ENCODE data around the gene ARMC6.

The ARMC6 gene

DNA sequence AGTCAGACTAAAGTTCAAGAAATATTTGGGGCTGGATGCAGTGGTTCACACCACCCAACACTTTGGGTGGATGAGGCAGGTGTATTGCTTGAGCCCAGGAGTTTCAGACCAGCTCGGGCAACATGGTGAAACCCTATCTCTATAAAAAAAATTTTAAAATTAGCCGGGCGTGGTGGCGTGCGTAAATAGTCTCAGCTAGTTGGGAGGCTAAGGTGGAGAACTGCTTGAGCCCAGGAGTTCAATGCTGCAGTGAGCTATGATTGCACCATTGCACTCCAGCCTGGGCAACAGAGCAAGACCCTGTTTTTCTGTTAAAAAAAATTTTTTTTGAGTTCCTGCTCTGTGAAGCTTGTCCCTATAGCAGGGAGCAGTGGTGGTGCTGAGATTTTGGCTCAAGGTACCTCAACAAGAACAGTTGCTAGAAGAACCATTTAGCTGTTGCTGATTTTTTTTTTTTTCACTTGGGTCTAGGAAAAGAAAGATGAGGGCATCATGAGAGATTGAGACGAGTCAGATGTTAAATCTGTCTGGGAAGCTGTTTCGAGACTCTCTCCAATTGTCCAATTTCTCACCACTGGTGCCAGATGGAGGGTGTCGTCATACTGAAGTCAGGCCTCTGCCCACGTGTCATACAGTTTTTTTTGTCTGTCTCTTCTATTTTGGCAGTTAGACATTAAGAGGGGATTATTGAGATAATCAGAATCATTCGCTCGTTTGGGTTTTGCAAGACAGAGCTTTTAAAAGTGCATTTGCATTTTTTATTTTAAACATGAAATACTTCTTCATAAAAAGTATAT, 34.1 kb downstream of the ARMC6 start:
- Histone ChIP-seq H3K27ac (no peak overlapping the region), H3K4me3 (no peak overlapping the region)

DNA sequence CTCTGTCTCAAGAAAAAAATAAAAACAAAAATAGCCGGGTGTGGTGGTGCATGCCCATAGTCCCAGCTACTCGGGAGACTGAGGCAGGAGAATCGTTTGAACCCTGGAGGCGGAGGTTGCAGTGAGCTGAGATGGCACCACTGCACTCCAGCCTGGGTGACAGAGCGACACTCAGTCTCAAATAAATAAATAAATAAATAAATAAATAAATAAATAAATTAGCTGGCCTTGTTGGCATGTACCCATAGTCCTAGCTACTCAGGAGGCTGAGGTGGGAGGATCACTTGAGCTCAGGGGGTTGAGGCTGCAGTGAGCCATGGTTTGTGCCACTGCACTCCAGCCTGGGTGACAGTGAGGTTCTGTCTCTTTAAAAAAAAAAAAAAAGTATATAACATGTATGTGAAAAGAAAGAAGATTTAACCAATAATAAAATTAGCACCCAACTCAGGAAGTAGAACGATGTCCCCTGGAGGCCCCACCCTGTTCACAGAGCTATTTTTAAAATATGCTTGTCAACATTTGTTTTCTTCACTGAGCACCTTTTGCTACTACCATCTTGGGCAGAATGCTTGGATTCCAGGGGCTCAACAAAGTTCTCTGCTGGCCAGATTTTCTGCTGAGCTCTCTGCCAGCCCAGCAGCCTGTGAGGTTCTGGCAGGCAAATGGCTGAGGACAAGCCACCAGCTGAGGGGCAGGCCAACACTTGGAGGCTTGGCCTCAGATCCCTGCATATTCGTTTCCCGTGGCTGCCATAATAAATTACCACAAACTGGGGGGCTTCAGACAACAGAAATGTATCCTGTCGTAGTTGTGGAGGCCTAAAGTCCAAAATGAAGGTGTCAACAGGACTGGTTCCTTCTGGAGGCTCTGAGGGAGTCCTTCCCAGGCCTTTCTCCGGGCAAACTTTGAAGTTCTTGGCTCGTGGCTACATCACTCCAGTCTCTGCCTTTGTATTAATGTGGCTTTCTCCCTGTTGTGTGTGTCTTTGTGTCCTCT, 35.6 kb downstream of the ARMC6 start:
- peak overlapping the region in 6 of 21 experiments; percentile 0 to 55 (median 18) for H3K27ac ChIP-seq
- H3K4me3 ChIP-seq: no peak overlapping the region

DNA sequence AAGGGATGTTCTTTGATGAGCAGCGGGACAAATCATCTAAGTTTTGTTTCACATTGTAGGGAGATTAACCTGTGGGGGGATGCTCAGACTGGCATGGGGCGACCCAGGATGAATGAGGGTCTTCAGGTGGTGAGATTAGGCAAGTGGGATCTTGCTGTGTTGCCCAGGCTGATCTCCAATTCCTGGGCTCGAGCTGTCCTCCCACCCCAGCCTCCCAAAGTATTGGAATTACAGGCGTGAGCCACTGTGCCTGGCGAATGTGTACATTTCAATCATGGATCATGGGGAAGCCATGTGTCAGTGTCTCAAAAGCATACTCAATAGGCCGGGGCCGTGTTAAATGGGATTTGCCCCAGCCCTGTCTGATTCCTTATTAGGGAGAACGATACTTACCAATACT, 38.5 kb downstream of the ARMC6 start:
- Histone ChIP-seq H3K4me3 (no peak overlapping the region), H3K27ac (no peak overlapping the region)

DNA sequence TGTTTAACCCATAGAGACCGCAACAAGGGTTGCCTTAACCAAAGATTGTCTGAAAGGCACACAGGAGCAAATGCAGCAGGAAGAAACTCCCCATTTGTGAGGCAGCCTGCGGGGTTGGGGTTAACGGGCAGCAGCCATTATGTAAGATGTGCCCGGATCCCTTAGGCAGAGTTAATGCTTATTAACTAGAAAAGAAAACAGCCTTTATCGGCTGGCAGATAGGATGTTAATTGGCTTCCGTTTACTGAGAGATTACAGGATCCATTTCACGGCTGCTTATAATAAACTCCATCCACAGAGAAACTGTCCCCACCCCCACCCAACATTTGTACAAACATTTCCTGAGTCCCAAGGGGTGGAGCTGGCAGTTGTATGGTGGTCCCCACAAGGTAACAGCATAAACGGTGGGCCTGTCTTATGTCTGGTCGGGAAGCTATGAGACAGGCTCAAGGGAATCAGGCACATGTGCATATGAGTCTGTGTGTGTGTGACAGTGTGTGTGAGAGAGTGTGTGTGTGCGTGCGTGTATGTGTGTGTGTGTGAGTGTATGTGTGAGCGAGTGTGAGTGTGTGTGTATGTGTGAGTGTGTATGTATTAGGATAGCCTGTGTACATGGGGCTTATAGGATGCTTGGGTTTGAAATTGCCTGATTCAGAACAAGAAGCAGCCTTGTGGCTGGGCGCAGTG, 40.9 kb downstream of the ARMC6 start:
- H3K27ac ChIP-seq: no peak overlapping the region
- H3K4me3 ChIP-seq: no peak overlapping the region

DNA sequence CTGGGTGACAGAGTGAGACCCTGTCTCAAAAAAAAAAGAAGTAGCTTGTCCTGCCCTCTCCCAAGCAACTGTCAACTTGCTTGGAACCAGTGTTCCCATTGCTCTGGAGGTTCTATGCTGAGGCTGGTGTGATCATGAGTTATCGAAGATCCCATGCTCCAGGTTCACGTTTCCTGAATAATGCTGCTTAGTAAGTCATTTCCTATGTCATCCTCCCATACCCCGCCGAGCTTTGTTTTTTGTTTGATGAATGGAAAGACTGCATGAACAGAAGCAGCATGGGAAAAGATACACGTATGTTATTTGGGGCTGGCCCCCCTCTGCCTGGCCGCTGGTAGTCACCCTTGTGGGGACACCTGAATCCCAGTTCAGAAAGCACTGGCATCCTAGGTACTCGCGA, 41.7 kb downstream of the ARMC6 start:
- Histone ChIP-seq H3K4me3 (no peak overlapping the region), H3K27ac (no peak overlapping the region)

DNA sequence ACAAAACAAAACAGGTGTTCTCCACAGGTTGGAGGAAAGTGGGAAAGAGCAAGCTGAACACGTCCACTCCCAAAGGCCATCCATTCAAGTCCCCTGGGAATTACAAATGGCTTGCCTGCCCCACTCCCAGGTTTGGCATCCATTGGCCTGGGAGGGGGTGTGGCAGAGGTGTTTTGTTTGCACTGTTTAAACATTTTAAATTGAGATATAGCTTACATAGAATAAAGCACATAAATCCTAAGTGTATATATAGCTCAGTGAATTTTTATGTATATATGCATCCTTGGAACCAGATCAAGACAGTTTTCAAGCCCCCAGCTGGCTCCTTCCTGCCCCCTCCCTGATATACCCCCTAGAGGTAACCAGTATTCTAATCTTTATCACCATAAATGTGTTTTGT, 43.1 kb downstream of the ARMC6 start:
- no peak overlapping the region for H3K27ac ChIP-seq
- no peak overlapping the region for H3K4me3 ChIP-seq

DNA sequence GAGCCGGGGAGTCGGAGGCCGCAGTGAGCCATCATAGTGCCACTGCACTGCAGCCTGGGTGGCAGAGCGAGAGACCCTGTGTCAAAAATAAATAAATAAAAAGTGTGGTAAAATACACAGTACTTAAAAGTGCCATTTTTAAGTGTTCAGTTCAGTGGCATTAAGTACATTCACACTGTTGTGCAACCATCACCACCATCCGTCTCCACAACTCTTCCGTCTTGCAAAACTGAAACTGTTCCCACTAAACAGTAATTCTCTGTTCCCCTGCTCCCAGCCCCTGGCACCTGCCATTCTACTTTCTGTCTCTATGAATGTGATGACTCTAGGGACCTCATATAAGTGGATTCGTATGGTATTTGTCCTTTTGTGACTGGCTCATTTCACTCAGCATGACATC, 43.7 kb downstream of the ARMC6 start:
- H3K4me3 ChIP-seq: no peak overlapping the region

DNA sequence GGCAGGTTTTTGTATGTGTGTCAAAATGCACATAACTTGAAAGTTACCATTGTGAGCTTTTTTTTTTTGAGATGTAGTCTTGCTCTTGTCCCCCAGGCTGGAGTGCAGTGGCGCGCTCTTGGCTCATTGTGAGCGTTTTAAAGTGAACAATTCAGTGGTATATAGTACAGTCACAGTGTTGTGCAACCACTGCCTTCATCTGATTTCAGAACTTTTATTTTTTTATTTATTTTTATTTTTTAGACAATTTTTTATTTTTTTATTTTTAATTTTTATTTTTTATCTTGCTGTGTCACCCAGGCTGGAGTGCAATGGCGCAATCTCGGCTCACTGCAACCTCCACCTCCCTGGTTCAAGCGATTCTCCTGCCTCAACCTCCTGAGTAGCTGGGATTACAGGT, 45.4 kb downstream of the ARMC6 start:
- Histone ChIP-seq H3K4me3 (no peak overlapping the region), H3K27ac (no peak overlapping the region)

More for the DNA sequence above, 43.7 kb downstream of the ARMC6 start:
- H3K27ac ChIP-seq: no peak overlapping the region

DNA sequence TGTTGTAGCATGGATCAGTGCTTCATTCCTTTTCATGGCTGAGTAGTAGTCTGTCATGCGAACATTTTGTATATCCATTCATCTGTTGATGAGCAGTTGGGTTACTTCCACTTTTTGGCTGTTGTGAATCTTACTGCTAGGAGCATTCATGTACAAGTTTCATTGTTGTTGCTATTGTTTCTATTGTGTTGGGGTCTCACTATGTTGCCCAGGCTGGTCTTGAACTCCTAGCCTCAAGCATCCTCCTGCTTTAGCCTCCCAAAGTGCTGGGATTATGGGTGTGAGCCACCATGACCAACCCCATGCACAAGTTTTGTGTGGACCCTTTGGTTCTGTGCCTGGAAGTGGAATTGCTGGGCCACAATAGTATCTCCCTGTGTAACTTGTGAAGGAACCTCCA, 46.2 kb downstream of the ARMC6 start:
- Histone ChIP-seq H3K4me3 (no peak overlapping the region), H3K27ac (no peak overlapping the region)

DNA sequence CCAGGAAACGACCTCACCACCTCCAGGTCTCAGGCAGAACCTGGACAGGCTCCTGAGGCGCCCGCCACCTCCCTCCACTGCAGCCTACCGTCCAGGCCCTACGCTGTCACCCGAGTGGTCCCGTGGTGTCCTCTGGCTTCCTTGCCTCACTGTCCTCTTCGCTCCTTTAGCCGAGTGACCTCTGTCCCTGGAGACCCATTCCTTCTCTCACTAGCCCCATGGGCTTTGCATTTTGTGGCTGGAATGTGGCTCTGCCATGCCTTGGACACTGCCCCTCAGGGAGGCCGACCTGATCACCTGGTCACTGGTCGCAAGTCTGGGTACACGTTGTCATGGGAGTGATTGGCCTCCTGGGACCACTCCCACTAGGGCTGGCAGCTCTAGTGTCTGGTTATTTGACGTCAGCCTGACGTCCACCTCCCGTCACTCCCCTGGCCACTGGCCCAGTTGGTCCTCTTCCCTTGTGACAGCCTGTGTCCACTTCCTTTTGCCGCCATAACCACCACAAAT, 48.3 kb downstream of the ARMC6 start:
- H3K27ac ChIP-seq: no peak overlapping the region

DNA sequence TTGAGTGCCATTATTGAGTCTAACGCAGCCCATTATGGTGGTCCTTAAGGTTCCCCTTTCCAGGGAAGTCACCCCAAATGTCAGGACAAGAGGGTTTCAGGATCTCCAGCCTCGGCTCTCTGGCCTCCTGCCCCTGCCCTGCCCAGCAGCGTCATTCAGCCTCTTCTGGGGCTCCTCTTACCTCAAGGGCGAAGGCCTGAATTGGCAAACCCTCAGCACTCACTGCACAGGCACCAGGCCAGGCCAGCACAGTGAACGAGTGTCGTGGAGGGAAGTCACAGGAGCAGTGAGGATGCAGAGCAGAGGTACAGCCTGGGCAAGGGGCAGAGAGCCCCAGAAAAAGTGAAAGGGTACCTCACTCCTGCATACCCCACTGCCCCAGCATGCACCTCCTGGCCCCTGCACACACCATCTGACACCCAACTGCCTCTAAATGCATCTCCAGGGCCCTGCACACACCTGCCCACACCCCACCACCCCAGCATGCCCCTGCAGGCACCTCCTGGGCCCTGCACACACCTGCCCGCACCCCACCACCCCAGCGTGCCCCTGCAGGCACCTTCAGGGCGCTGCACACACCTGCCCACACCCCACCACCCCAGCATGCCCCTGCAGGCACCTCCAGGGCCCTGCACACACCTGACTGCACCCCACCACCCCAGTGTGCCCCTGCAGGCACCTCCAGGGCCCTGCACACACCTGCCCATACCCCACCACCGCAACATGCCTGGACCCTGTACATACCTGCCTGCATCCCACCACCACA, 50.2 kb downstream of the ARMC6 start:
- Histone ChIP-seq H3K27ac (no peak overlapping the region), H3K4me3 (no peak overlapping the region)

More for the DNA sequence above, 48.3 kb downstream of the ARMC6 start:
- no peak overlapping the region for H3K4me3 ChIP-seq

DNA sequence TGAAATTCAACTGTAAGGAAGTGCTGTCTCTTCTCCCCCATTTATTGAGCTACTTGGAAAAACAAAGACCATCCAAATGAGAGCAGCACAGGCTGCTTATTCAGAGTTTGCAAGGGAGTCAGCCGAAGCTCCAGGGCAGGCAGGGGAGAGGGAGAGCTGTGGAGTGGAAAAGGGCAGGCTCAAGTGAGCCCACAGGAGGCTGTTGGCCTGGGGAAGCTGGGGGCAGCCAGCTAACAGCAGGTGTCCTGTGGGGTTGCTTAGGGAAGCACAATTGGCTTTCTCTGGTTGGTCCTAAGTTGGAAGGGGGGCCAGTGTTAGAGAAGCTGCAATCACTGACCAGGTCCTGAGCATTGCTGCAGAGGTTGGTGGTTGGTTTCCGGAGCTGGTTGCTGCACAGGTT, 54.3 kb downstream of the ARMC6 start:
- no peak overlapping the region for H3K27ac ChIP-seq
- no peak overlapping the region for H3K4me3 ChIP-seq

DNA sequence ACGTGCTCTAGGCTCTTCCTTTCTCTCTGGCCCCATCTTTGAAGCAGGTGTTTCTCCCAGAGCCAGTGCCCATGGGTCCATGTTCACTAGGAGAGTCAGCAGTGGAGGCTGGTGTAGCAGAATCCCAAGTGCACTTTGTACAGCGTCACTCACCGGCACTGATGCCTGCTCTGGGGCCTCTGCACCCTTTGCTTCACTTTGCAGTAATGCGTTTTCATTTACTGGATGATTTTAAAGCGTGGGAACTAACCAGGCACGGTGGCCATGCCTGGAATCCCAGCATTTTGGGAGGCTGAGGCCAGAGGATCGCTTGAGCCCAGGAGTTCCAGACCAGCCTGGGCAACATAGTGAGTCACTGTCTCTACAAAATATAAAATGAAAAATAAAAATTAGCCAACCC, 61.1 kb downstream of the ARMC6 start:
- Histone ChIP-seq H3K4me3 (no peak overlapping the region), H3K27ac (no peak overlapping the region)

DNA sequence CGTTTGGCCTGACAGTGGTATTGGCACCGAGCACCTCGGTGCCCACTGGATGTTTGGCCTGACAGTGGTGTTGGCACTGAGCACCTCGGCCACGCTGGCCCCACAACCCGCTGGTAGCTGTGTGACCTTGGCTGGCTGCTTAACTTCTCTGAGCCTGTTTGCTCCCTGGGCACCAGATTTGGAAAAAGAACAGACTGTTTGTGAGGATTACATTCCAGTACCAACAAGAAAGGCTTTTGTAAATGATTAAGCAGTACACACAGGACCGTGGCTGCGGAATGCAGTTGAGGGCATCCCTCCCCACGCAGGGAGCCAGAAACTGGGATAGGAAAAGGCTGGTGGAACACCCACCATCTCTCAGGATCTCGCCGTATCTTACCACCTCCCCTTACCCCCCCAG, 62.3 kb downstream of the ARMC6 start:
- H3K4me3 ChIP-seq: no peak overlapping the region
- no peak overlapping the region for H3K27ac ChIP-seq

DNA sequence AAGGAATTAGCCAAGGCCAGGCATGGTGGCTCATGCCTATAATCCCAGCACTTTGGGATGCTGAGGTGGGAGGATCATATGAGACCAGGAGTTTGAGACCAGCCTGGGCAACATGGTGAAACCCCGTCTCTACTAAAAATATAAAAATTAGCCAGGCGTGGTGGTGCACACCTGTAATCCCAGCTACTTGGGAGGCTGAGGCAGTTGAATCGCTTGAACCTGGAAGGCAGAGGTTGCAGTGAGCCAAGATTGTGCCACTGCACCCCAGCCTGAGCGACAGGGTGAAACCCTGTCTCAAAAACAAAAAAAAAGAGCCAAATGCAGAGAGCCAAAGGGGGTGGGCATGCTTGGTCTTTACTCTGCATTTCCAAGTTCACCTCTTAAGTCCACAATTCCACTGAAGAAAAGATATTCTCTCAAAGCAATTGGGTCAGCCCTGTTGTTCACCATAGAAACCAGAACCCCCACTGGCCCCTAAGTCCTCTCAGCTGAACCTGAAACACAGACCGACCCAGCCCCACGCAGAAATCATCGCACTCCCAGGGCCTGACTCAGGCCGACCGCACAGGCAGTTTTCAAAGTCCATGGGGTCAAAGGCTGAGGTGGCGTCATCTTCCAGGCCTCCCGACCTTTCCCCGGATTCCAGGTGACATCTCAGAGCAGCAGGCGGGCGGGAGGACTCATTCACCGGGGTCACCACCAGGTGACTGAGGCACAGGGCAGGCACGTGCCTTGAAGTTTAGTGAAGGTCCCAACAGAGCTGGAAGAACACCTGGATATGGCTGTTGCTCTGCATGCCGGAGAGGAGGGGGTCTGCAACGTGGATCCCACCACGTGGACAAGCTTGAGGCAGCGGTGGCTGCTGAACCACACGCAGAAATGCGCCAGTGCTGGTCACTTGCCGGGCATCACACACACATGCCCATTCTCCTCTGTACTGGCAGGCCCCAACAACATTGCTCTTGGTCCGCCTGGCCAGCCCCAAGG, 63.5 kb downstream of the ARMC6 start:
- H3K4me3 ChIP-seq: no peak overlapping the region
- H3K27ac ChIP-seq: no peak overlapping the region

DNA sequence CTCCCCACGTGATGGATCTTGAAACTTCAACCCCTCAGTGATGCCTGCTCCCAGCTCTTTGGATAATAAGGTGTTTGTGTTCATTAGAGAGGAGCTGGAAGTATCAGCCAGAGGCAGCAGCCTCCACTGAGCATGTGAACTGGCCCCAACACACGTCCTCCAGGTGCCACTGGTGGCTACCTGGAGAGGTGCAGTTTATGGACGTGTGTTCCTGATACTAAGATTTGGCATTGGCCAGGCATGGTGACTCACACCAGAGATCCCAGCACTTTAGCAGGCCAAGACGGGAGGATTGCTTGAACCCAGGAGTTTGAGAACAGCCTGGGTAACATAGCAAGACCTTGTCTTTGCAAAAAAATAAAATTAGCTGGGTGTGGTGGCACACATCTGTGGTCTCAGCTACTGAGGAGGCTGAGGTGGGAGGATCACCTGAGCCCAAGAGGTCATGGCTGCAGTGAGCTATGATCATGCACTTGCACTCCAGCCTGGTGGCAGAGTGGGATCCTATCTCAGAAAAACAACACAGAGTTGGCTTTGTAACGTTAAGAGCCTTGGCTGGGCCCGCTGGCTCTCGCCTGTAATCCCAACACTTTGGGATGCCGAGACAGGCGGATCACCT, 64.8 kb downstream of the ARMC6 start:
- H3K4me3 ChIP-seq: no peak overlapping the region
- H3K27ac ChIP-seq: no peak overlapping the region

DNA sequence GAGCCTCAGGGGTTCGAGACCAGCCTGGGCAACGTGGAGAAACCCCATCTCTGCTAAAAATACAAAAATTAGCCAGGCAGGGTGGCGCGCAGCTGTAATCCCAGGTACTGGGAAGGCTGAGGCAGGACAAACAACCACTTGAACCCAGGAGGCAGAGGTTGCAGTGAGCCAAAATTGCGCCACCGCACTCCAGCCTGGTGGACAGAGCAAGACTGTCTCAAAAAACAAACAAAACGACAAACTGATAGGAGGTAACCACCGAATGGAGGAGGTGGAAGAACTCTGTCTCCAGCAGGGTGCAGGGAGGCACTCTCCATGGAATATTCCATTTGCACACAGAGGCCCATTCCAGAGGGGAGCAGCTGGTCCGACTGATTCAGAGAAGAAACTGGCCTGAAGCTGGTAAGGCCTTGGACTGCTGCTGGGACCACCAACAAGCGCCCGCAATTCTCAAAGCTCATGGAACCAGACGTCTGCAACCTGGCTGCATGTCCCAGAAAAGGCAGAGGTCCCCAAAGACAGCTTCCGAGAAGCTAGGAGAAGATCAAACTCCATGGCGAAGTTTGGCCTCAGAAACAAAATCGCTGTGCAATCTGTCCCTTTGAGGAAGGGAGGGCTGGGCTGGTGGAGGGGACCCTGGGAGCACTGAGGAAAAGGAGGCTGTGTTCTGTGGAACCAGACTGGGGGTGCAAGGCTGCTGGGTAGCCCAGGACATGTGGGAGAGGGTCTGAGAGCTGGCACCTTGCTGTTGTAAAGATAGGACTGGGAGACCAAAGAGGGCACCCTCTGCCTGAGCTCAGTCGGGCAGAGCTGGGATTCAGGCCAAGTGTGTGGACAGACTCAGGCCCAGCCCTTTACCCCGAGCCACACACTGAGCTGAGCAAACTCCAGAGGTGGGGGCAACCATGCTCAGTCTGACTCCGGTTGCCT, 65.6 kb downstream of the ARMC6 start:
- Histone ChIP-seq H3K27ac (no peak overlapping the region), H3K4me3 (no peak overlapping the region)

Measured in skin epidermis (tissue), 12 donors.